SK-N-SH (cell line): ENCODE results near the gene MREG. TPM values are rescaled to one million over a fixed set of nuclear protein-coding genes. Genes with fewer than 3 reads are reported as not detected.

Experiments used
- CTCF ChIA-PET: fragments of 300-600, 350-600 bp; formaldehyde crosslinking; extraction: SDS; loops from one replicate; lab custom pipeline; 2021; lab: Yijun Ruan, JAX
- POLR2A ChIA-PET: fragments of 350-600 bp; sonication (Branson Sonifier 250); formaldehyde crosslinking; extraction: SDS; loops from one replicate; lab custom pipeline; 2020; ENCODE audit warnings: antibody characterized with exemption, inconsistent platforms; lab: Yijun Ruan, JAX
- DNase-seq: peaks from one replicate; pipeline ENCODE4 v3.0.0; 2012
- H2AFZ ChIP-seq: fragments of 200-600 bp; sonication (generic); 2 replicates; pipeline ENCODE4 v1.8.1; 2016; ENCODE audit warnings: antibody characterized with exemption, mild to moderate bottlenecking, low read depth
- H3F3A ChIP-seq: fragments of 200-600 bp; sonication (generic); replicated peaks from 2 replicates; pipeline ENCODE3; 2016; ENCODE audit warnings: antibody characterized with exemption, mild to moderate bottlenecking; ENCODE audit not compliant: insufficient read depth
- H3K27ac ChIP-seq, 2 experiments: fragments of 200-500 bp in 1 of 2; fragments of 200-600 bp in 1 of 2; sonication (Bioruptor generic) in 1 of 2; sonication (generic), shearing (Covaris generic) in 1 of 2; 2 replicates each; pipeline versions ENCODE4 v1.5.1 to v1.6.1; 2014 to 2016; ENCODE audit warnings: low read depth in 2 of 2, inconsistent platforms in 1 of 2, low read length in 1 of 2, mild to moderate bottlenecking in 1 of 2, mixed read lengths in 1 of 2
- H3K27me3 ChIP-seq: fragments of 200-600 bp; sonication (generic), shearing (Covaris generic); 2 replicates; pipeline ENCODE4 v1.6.1; 2016; ENCODE audit warnings: mixed run types; ENCODE audit not compliant: insufficient read depth
- H3K36me3 ChIP-seq, 2 experiments: fragments of 200-500 bp in 1 of 2; fragments of 200-600 bp in 1 of 2; sonication (Bioruptor generic) in 1 of 2; sonication (generic) in 1 of 2; replicated peaks in 1 of 2; 2 replicates each; pipeline versions ENCODE3 to v1.5.1; 2014 to 2016; ENCODE audit warnings: low read length in 1 of 2, mild to moderate bottlenecking in 1 of 2; ENCODE audit not compliant: insufficient read depth in 2 of 2, control insufficient read depth in 1 of 2
- H3K4me1 ChIP-seq, 2 experiments: fragments of 200-500 bp in 1 of 2; fragments of 200-600 bp in 1 of 2; sonication (Bioruptor generic) in 1 of 2; sonication (generic), shearing (Covaris generic) in 1 of 2; 2 replicates each; pipeline versions ENCODE4 v1.5.1 to v1.6.1; 2014 to 2016; ENCODE audit warnings: low read depth in 1 of 2, low read length in 1 of 2, mixed run types in 1 of 2; ENCODE audit not compliant: insufficient read depth in 2 of 2, control insufficient read depth in 1 of 2
- H3K4me2 ChIP-seq: fragments of 200-600 bp; sonication (generic), shearing (Covaris generic); 2 replicates; pipeline ENCODE4 v1.6.1; 2017; ENCODE audit warnings: mixed run types
- H3K4me3 ChIP-seq, 2 experiments: fragments of 200-500 bp in 1 of 2; fragments of 200-600 bp in 1 of 2; sonication (Bioruptor generic) in 1 of 2; sonication (generic), shearing (Covaris generic) in 1 of 2; 2 replicates each; pipeline versions ENCODE4 v1.5.1 to v1.8.1; 2014 to 2016; ENCODE audit warnings: low read depth in 2 of 2, inconsistent platforms in 1 of 2, low read length in 1 of 2, mild to moderate bottlenecking in 1 of 2, mixed read lengths in 1 of 2, moderate library complexity in 1 of 2
- H3K79me2 ChIP-seq: fragments of 200-600 bp; sonication (generic); 2 replicates; pipeline ENCODE4 v1.8.1; 2017; ENCODE audit warnings: mild to moderate bottlenecking; ENCODE audit not compliant: insufficient read depth
- H3K9ac ChIP-seq: fragments of 200-600 bp; sonication (generic); 2 replicates; pipeline ENCODE4 v1.6.1; 2017; ENCODE audit warnings: mixed run types
- H3K9me2 ChIP-seq: fragments of 200-600 bp; sonication (generic); 2 replicates; pipeline ENCODE4 v1.6.1; 2017; ENCODE audit warnings: mixed run types
- H3K9me3 ChIP-seq: fragments of 200-600 bp; sonication (generic); 2 replicates; pipeline ENCODE4 v1.6.1; 2017; ENCODE audit warnings: mixed run types, mild to moderate bottlenecking, moderate library complexity
- H4K20me1 ChIP-seq: fragments of 200-600 bp; sonication (generic); 2 replicates; pipeline ENCODE4 v1.6.1; 2017; ENCODE audit warnings: mild to moderate bottlenecking, mixed run types; ENCODE audit not compliant: insufficient read depth
- ELF1 ChIP-seq: IDR thresholded peaks from 2 replicates; pipeline ENCODE4 v1.4.0; 2012
- EZH2phosphoT487 ChIP-seq: fragments of 200-600 bp; sonication (generic); IDR thresholded peaks from 2 replicates; pipeline ENCODE4 v1.6.1; 2017; ENCODE audit warnings: low read depth, mixed run types, mild to moderate bottlenecking, antibody characterized with exemption, moderate library complexity, borderline replicate concordance
- FOXJ3 ChIP-seq: sonication (generic); formaldehyde crosslinking; IDR thresholded peaks from 2 replicates; pipeline ENCODE4 v1.5.1; 2020; ENCODE audit warnings: mild to moderate bottlenecking, missing genetic modification reagents
- GABPA ChIP-seq: IDR thresholded peaks from 2 replicates; pipeline ENCODE4 v1.4.0; 2012; ENCODE audit warnings: low read depth, mild to moderate bottlenecking
- MEF2A ChIP-seq: IDR thresholded peaks from 2 replicates; pipeline ENCODE4 v1.4.0; 2012; ENCODE audit warnings: low read depth, borderline replicate concordance
- MXI1 ChIP-seq: IDR thresholded peaks from 2 replicates; pipeline ENCODE4 v1.6.1; 2012; ENCODE audit warnings: mild to moderate bottlenecking, low read depth, low read length, improper control_type of control experiment
- NFIC ChIP-seq: IDR thresholded peaks from 2 replicates; pipeline ENCODE4 v1.4.0; 2012; ENCODE audit warnings: borderline replicate concordance
- RCOR1 ChIP-seq: fragments of 150-350 bp; IDR thresholded peaks from 2 replicates; pipeline ENCODE4 v1.6.1; 2017; ENCODE audit warnings: antibody characterized with exemption, low read length
- REST ChIP-seq: IDR thresholded peaks from 2 replicates; pipeline ENCODE4 v1.6.1; 2012; ENCODE audit warnings: mild to moderate bottlenecking, low read depth, low read length, moderate library complexity
- RFX5 ChIP-seq: IDR thresholded peaks from 2 replicates; pipeline ENCODE4 v1.6.1; 2012; ENCODE audit warnings: mild to moderate bottlenecking, improper control_type of control experiment, low read length
- RXRA ChIP-seq: IDR thresholded peaks from 2 replicates; pipeline ENCODE4 v1.4.0; 2012; ENCODE audit warnings: low read depth, mild to moderate bottlenecking, borderline replicate concordance
- SMC3 ChIP-seq: IDR thresholded peaks from 2 replicates; pipeline ENCODE4 v1.6.1; 2012; ENCODE audit warnings: low read depth, low read length, improper control_type of control experiment
- TAF1 ChIP-seq: IDR thresholded peaks from 2 replicates; pipeline ENCODE4 v1.6.1; 2012; ENCODE audit warnings: low read depth, mild to moderate bottlenecking, low read length, moderate library complexity, borderline replicate concordance
- TCF12 ChIP-seq: IDR thresholded peaks from 2 replicates; pipeline ENCODE4 v1.4.0; 2012
- YY1 ChIP-seq: IDR thresholded peaks from 2 replicates; pipeline ENCODE4 v1.4.0; 2012; ENCODE audit warnings: low read depth, mild to moderate bottlenecking
- ZBTB33 ChIP-seq: IDR thresholded peaks from 2 replicates; pipeline ENCODE4 v1.4.0; 2012; ENCODE audit warnings: low read depth, borderline replicate concordance
- WGBS: methylation state at CpG from one replicate; pipeline ENCODE4 v1.1.6; 2017; ENCODE audit warnings: low lambda C conversion rate; 5-methylcytosine and 5-hydroxymethylcytosine counted together
- polyA plus RNA-seq, 3 experiments: library from polyadenylated mRNA; depleted of rRNA; stranded (reverse); fragments of >200 nt; gene quantifications; 2 replicates each; pipeline ENCODE4 v1.2.3, GENCODE V29; 2012

Gene MREG
- polyA plus RNA-seq, 1 of the 3 experiments (the other 2 are of a cell fraction) = 2.5 TPM

GRCh38 chr2:216001216-216002100, 11.9 kb downstream of the MREG start:
- no peak for TF ChIP-seq TCF12
- TF ChIP-seq MXI1 = no peak
- no peak for TF ChIP-seq RCOR1
- TF ChIP-seq YY1 = no peak
- TF ChIP-seq ZBTB33 = no peak
- no peak for TF ChIP-seq MEF2A
- TF ChIP-seq GABPA = no peak
- TF ChIP-seq REST = no peak
- no peak for TF ChIP-seq RFX5
- TF ChIP-seq TAF1 = no peak
- no peak for TF ChIP-seq ELF1
- TF ChIP-seq NFIC = no peak
- no peak for TF ChIP-seq SMC3
- TF ChIP-seq EZH2phosphoT487 = no peak
- TF ChIP-seq FOXJ3 = no peak
- TF ChIP-seq RXRA = no peak

More at GRCh38 chr2:216001216-216002100, 11.9 kb downstream of the MREG start:
- 93% methylated on average over 9 of the region's 9 CpGs for WGBS
- Histone ChIP-seq H3K4me3 (no peak overlapping the region), H3K9me2 (no peaks in the 10 kb centered on the region), H3K4me1 (peaks cover 4 to 6% of the 10 kb centered on the region in 2 experiments; a peak in 2 of 4 replicates), H3K4me2 (no peak overlapping the region), H3K27me3 (no peaks in the 10 kb centered on the region), H3K79me2 (no peaks in the 10 kb centered on the region), H2AFZ (no peak overlapping the region), H4K20me1 (no peaks in the 10 kb centered on the region), H3K9ac (no peak overlapping the region), H3K36me3 (no peaks in the 10 kb centered on the region), H3K9me3 (no peaks in the 10 kb centered on the region), H3K27ac (no peak overlapping the region), H3F3A (no peaks in the 10 kb centered on the region)
- ChIA-PET CTCF (interaction anchor here (0.5 to 1.7 kb wide), 6 partner anchors 16 to 1518 kb away, joined by 3 read pairs; no protein-coding TSS in a partner anchor), POLR2A (no interaction called here)
- no peak for DNase-seq
